T47D (cell line): Measurements from ENCODE around the gene SRL.

Source experiments
- DNase-seq, 2 experiments: peaks; one replicate each; pipeline versions ENCODE4 v3.0.0 to v3.0.0-alpha.2; 2011 to 2012; ENCODE audit warnings: low read depth in 1 of 2, low spot score in 1 of 2
- JUND ChIP-seq: IDR thresholded peaks from 2 replicates; pipeline ENCODE4 v1.6.1; 2012; ENCODE audit warnings: low read depth
- in situ Hi-C: cut with HindIII; loops from 2 replicates; pipeline ENCODE4 v1.10.0; 2016; ENCODE audit warnings: low sequenced_read_pairs, low pct_unique_long_range_greater_than_20kb

The SRL gene

DNA sequence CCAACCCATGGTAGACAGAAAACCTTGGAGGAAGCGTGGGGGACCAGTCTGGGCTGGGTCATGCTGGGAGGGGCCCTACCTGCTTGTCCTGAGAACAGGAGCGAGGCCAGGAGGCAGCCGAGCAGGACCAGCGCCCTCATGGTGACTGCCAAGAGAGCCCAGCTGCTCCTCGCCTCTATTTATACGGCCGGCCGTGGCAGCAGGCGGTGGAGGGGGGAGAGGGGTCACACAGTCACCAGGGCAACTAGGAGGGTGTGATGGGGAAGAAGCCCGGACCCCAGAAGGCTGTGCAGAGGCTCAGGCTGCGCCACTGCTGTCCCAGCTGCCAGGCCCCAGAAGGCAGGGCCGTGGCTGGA is at the start of gene SRL:
TSS of gene SRL (minus strand) at position 153 of the 356 bp plus-strand sequence. CDS start at position 140, 13 bp downstream.
- no peak for DNase-seq
- in situ Hi-C loops, result no loop called here
- no peak for TF ChIP-seq JUND

- DNase-seq, result peak in 1 of 2 experiments; percentile 81
- in situ Hi-C loops, result no loop called here
These were observed 48.5 kb upstream of the SRL start for GRCh38 chr16:4290236-4290830.

DNA sequence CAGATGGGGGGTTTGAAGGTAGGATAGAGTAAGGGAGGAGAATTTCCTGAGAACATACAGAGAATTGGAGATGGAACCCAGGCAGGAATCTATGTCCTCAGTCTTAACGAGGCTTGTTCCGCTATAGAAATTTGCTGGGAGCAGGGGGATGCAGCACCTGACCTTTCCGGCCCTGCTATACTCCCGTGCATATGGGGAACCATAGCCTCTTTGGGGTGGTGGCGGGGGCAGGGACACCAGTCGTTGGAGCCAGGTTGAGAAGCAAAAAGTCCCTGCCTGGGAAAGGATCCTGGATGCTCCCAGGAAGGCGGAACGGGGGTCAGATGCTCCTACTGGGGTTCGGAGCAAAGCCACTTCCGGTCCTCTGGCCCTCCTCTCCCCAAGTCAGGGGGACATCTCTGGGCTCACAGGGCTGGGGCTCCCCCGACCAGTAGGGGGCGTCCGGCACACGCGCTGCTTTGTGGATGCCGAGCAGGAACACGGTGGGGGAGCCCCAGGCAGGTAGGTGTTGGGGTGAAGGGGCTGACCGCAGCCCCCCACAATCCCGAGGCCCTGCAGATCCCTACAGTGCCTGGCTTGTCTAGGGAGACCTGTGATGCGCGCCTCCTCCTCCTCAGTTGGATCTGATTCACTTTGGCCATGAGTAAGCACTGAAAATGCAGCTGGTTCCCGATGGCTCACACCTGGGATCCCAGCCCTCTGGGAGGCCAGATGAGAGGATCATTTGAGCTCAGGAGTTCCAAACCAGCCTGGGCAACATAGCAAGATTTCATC is 46.5 kb upstream of the SRL start:
- peak; percentile 75 to 83 for DNase-seq
- in situ Hi-C loops, result no loop called here
- no peak for TF ChIP-seq JUND

More at GRCh38 chr16:4290236-4290830, 48.5 kb upstream of the SRL start:
- TF ChIP-seq JUND, result no peak

GRCh38 chr16:4285167-4285566 is 43.3 kb upstream of the SRL start:
- no peak for DNase-seq
- in situ Hi-C loops, result no loop called here
- TF ChIP-seq JUND, result no peak

GRCh38 chr16:4283939-4284338 is 42.1 kb upstream of the SRL start:
- no peak for DNase-seq
- TF ChIP-seq JUND, result no peak
- in situ Hi-C loops, result no loop called here

DNA sequence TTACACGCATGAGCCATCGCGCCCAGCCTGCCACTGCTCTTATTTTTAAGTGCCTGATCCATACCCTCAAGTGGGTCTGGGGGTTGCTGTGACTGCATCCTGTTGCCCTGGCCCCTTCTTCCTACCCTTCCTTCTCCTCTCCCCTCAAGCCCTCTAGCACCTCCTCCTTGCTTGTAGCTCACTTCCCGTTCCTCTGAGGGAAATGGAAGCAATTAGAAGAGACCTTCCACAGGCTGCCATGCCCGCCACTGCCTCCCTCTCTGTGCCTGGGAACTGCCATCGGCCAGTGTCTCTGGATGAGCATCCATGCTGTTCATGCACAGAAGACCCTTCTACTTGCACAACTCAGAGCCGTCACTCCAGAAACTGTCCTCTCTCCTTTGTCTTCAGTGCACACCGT is 41.6 kb upstream of the SRL start:
- in situ Hi-C loops, result no loop called here
- DNase-seq, result no peak
- no peak for TF ChIP-seq JUND

DNA sequence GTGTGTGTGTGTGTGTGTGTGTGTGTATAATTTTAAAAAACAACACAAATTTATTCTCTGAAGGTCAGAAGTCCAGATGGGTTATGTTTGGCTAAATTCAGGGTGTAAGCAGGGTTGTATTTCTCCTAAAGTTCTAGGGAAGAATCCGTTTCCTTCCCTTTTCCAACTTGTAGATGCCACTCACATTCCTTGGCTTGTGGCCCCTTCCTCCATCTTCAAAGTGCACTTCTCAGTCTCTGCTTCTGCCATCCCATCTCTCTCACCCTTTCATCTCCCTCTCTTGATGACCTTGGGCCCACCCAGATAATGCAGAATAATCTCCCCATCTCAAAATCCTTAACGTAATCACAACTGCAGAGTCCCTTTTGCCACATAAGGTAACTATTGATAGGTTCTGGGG is 38.7 kb upstream of the SRL start:
- DNase-seq, result no peak
- no peak for TF ChIP-seq JUND
- in situ Hi-C loops, result no loop called here

DNA sequence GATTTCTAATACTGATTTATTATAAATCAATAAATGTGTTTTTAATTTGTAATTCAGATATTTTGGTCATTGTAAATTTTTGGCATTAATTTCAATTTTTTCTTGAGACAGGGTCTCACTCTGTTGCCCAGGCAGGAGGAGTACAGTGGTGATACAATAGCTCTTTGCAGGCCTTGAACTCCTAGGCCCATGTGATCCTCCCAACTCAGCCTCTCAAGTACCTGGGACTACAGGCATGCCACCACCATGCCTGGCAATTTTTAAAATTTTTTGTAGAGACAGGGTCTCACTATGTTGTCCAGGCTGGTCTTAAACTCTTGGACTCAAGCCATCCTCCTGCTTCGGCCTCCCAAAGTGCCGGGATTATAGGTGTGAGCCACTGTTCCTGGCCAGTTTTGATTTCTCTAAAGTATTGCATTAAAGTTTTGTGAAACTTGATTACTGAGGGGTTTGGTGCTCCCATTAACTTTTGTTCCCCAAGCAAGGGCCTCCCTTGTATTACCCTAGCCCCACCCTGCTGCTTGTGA is 36.2 kb upstream of the SRL start:
- DNase-seq, result no peak
- no peak for TF ChIP-seq JUND
- in situ Hi-C loops, result no loop called here

DNA sequence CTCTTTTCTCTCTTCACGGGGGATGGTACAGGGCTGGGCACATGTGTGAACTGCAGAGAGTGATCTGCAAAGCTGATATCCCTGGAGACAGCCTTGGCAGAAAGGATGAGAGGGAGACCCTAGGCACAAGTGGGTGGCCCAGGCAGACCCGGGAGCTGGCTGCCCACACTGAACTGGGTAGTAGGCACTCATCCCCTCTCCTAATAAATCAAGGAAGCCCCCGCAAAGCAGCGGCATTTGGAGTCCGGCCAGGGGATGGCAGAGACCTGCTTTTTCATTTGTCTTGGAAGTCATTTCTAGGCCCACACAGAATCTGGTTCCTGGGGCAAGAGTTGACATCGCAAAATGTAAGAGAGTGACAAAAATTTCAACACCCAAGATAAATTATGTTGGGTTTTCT is 34.0 kb upstream of the SRL start:
- TF ChIP-seq JUND, result no peak
- in situ Hi-C loops, result no loop called here
- DNase-seq, result no peak

- DNase-seq, result peak; percentile 38 to 67
- in situ Hi-C loops, result no loop called here
- TF ChIP-seq JUND, result no peak
These were observed 32.0 kb upstream of the SRL start for GRCh38 chr16:4273858-4274311.

DNA sequence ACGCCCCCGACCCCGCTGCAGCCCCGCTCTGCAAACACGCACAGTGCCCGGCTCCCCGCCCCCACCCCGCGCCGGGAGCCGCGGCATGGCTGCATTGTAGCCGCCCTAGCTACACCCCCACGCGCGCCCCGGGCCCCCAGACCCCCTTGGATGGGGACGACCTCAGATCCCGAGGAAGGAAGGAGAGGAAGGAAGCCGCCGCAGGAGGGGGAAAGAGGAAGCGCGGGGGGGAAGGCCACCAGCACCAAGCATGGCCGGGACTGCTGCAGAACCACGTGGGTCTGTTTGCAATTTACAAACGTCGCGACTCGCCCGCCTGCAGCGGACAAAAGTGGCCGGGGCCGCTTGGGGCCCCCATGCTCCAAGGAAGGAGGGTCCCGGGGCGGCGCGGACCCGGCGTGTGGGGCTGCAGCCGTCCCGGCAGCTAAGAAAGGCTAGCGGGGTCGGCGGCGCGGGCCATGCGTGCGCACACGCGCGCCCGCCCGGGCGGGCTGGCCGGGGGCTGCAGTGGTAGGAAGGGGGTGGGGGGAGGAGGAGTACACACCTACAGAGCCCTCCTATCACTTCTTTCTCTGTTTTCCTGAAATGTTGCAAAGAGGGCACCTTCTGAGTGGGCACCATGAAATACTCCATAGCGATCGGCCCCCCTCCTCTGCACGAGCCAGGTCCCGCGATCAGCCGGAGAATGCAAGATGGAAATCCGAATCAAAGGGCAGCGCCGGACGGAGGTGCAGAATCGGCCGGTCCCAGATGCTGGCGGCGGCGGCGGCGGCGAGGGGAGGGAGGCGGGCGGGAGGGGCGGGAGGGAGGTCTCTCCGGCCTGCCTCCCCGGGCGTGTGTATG is 30.5 kb upstream of the SRL start:
- no peak for TF ChIP-seq JUND
- in situ Hi-C loops, result no loop called here
- DNase-seq, result peak; percentile 52 to 53
